Stimulated activated CD4-positive, alpha-beta T cell treated with anti-CD3 and anti-CD28 coated beads, Interleukin-15, amount 100 ng/mL, for 48 hours (primary cell): ENCODE data around the gene TFAP2B.

ENCODE experiments used
- DNase-seq, 2 donors: peaks; one replicate each; pipeline ENCODE4 v3.0.0-alpha.2; 2020; ENCODE audit warnings: low read depth in 2 of 2

Gene TFAP2B

DNA sequence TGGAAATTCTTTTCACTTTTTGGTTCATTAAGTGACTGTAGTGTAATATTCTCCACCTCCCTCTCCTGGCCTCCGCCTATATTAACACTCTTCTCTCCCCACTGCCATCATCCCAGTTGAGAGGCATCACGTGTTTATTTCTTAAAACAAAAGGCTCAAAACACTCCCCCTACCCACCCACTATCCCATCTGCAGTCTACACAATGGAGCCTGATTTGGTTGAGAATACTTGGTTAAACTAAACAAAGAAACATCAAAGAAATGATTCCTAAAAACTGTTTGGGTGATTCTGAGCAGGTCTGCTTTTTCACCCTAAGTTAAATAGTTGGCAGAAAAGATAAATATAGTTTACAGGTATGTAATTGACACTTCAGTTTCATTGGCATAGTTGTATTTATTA is 5.9 kb downstream of the TFAP2B start:
- DNase-seq, result no peak

DNA sequence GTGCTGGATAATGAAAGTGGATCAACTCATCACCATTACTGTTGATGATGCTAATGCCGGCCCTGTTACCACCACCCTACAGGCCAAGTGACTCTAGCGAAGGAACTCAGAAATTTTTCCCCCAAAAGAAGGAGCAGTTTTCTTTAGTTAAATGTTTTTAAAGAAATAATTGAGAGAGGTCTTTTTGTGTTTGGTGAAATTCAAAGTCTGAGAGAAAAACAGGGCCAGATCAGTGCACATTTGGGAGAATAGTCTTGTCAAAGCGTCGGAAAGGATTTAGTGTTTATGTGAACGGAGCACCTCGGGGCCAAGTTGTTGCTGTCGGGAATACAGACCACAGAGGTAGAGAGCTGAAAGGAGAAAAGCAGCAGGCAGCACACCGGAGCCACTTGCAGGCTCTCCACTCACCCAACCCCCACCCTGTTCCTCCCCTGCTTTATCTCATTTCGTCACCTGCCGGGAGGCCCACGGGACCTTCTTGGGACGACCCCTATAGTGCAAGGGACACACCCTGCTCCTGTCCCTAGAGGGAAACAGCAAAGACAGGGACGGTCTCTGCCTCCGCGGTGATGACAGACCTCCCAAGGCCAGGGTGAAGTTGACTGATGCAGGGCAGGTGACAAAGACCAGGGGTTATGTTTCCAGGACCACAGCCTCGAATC is 6.8 kb downstream of the TFAP2B start:
- DNase-seq, result no peak

DNA sequence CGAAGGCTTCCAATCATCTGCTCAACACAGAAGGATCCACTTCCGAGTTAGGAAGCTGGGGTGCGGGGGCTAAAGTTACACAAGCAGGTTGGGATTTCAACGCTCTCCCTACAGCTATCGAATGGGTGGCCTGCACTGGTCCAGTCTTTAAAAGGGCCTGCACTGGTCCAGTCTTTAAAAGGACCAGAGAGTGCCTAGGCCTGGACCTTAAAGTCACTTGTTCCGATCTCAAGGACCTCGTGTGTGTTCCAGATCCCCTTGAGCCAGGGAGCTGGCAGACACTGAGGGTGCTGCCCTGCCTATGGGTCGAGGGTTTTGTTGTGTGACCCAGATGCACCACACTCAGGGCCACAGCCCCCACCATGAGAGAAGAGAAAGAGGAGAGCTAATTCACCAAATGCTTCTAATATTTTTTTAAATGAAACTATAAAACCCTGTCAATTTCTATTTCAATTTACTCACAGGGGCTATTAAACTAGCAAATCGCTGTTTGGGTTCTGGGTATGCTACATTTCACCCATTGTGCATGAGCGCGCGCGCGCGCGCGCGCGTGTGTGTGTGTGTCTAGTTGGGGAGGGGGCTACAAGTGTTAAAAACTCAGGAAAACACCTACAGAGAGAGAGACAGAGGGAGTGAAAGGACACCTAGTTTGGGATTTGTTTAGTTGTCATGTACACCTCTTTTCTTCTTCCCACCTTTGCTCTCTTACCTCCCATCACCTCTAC is 7.5 kb downstream of the TFAP2B start:
- DNase-seq, result no peak

DNA sequence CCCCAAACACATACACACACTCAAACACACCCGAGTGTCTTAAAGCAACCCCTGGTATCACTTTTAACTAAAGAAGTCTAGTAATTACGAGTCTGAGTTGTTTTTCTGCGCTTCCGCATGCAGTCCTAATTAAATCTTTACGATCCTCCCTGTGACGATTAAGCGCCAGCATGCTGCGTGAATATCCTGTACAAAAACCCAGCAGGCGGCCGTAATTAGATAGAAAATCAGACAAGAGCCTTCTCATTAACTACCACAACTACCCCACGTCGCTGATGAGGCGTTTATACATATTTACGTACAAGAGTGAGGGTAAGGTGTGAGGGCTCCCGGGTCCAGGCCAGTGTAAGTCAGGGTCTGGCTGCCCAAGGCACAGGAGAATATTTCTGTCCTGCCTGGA is 8.1 kb downstream of the TFAP2B start:
- no peak for DNase-seq

DNA sequence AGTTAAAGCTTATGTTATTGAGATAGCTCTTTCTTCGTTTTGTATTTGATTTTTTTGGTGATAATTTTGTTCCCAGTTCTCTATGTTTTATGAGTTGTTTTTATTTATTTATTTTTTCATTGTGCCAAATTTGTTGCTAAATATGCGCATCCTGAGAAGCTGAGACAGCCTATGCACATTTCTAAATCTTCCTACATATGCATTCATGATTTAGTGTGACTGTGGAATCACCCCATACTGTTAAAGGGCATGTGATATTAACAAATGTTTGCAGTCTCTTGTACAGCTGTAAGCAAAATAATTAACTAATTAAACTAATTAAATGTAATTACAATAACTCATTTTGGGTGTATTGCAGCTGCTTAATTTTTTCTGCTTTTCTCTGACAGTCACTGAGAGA is 10.4 kb downstream of the TFAP2B start:
- no peak for DNase-seq

DNA sequence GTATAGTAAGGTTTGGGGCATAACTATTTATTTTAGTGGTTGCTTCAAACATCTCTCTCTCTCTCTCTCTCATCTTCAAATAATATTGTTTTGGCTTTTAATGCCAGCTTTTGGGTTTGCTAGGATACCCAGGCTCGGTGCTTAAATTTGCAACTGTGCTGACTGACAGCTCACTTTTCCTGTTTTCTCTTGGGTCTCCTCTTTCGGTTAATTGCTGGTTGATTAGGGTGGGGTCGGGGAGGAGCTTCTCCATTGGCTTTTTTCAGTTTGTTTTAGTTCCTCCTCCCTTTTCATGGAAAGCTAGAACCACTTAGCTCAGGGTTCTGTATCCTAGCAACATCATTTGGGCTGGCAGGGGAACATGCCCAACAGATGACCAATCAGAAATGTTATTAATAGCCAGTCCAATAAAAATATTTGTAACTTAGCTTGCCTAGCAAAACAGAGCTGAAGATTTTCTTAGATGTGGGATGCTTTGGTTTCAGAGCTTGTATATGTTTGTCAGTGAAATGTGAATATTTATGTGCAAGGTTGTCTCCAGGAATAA is 11.3 kb downstream of the TFAP2B start:
- no peak for DNase-seq

DNA sequence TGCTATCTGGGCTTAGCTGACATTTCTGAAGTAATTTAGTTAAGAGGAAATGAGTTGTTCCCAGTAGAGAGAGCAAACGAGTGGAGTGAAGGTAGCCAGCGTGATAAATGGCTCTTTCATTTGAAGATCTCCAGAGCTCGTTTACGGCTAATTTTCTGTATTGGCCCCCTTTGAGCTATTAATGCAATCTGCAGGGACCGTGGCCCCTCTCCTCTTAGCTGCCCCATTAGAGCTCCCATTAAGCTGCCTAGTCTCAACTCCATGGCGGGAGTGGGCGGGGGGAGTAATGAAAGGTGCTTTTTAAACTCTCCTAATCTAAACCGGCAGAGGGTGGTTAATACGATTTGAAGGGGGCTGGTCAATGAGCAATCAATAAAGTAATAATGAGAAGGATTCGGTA is 12.5 kb downstream of the TFAP2B start:
- DNase-seq, result no peak

DNA sequence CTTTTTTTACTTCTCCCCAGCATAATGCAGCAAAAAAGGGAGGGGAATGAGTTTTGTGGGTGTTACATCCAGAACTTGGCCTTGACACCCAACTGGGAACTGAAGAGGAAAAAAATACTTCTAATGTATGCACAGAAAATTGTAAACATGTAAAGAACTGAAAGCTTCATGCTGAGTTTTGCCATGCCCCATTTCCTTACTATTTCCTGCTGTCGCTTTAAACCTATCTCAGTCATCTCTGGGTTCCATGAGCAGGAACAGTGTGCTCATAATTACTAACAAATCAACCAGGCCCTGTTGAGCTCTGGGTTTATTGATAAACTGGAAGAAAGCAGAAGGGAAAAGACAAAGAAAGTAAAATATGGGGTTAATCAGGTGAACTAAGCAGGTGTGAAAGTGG is 14.2 kb downstream of the TFAP2B start:
- no peak for DNase-seq

DNA sequence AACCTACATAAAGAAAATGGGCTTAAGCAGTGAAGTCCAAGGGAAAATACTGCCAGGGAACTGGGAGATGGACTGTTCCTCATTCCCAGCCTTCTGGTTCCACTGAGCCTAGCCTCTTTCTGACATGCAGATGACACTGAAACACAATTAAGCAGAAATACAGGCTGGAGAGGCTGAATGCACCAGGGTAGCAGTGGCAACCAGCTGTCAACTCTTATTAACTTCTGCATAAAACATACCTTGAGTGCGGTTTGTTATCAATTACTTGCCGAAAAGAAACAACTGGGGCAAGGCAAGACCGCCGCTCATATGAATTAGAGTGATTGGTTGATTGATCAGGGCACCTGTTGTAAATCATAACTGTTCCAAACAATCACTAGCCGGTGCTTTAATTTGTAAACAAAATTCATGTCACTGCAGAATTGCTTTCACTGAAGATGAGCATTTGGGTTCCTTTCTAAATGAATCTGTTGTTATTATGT is 16.3 kb downstream of the TFAP2B start:
- DNase-seq, result no peak

DNA sequence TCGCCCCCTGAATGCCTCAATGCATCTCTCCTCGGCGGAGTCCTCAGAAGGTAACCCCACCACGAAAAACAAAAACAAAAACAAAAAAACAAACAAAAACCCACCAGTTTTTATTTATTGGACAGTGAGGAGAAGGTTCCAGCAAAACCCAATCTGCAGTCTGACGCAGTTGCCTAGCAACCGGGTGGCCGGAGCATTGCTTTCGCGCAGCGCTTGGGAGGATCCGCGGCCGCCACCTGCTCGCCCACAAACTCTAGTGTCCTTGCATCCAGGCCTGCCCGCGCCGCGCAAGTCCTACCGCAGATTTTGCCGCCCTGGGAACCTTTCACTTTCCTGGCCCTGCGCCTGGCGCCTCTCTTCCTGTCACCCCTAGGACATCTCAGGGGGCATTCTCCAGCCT is 17.6 kb downstream of the TFAP2B start:
- DNase-seq, result no peak

DNA sequence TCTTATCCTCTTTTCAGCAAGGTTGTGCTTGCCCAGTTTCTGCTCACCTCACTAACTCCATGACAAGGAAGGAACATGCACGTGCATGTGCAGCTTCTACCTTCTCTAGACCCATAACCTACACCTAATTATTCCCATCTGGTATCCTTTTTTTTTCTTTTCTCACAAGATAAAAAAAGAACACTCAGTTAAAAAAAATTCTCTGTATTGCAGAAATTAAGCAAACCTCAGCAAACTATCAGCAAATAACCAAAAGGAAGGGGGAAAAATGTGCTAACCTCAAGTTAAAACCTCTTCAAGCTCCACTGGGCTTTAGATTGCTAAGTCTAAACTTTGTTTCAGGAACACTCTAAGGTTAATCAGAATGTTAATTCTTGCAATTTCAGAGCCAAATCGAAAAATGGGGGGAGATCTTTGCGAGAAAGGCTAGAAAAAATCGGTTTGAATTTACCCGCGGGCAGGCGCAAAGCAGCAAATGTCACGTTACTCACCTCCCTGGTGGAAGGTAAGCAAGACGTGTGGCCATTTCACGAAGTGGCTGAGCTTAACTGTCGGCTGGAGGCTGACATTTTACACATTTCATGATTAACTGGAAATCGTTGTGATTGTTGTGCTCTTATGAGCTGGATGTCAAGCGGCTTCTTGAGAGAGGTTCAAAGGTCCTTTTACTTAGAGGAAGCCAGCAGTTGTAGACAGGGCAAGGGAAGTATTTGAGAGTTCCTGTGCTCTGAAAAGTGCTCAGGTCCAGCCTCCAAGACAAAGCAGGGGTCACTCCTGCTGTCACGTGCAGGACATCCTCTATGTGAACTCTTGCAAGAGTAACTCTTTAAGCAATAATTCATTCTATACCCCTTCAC is 19.1 kb downstream of the TFAP2B start:
- DNase-seq, result no peak

DNA sequence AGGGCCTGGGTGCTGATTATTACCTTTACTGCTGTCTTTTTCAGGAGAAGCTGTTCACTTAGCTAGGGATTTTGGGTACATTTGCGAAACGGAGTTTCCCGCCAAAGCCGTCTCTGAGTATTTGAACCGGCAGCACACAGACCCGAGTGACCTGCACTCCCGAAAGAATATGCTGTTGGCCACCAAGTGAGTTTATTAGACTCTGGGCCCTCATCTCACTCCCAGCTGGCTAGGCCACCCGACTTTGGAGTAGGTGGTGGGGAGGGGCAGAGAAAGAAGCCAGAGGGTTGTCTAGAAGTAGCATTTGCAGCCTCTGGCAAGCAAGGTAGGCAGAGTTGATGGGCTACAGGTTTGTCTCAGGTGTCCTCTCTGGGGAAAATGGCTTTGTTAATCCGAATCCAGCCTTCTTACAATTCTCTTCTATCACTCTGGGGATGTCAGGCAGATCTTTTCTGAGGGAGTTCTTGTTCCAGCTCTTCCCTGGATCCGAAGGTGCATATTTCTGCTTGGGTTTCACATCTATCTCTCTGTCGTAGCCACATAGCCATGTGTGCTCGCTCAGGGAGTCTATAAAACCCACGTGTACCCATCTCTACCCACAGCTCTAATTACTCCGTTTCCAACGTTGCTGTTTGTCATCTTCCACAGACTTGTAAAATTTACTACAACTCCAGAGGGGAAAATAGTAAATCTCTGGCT is 21.6 kb downstream of the TFAP2B start:
- no peak for DNase-seq

DNA sequence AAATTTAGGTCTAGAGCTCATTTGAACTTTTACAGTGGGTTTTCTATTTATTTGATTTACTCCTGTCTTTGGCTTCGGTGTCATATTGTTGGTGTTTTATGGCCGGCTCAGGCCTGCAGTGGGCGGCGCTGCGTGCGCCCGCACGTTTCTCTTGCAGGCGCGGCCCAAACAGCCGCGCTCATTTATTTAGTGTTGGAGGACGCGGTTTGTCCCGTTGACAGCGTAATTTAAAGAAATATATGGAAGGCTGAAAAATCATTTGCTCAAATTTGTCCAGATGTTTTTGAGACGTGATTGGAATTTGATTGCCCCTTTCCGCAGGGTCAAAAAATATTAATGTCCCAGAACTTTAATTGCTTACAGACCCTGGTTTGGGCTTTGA is 22.1 kb downstream of the TFAP2B start:
- DNase-seq, result no peak

DNA sequence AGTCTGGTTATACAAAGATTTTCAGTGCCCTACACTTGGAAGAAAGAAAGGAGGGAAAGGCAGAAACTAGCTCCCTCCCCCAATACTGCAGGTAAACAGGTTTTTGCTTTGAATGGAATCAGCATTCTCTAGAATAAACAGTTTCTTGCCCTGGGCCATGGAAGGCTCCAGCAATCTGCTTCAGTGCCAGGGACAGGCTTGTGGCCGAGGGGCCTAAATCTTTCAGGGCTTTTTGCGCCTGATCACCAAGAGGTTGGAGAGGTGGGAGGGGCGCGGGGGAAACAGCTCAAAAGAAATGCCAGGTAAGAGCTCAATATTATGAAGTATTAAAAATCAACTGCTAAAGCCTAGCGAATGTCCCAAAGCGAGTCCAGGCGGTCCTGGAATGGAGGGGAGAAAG is 23.8 kb downstream of the TFAP2B start:
- DNase-seq, result no peak

DNA sequence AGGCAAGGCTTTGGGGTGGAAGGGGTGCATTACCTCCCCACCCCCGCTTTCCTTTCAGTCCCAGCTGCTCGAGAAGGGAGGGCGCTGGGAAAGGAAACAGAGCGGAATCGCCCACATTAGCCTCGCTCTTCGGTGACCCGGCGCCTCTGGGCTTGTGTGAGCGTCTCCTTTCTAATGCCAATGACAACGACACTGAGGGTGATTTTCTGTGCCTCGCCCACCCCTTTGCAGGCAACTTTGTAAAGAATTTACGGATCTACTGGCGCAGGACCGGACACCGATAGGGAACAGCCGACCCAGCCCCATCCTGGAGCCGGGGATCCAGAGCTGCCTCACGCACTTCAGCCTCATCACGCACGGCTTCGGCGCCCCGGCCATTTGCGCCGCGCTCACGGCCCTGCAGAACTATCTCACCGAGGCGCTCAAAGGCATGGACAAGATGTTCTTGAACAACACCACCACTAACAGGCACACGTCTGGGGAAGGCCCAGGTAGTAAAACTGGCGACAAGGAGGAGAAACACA is 24.3 kb downstream of the TFAP2B start:
- DNase-seq, result no peak

DNA sequence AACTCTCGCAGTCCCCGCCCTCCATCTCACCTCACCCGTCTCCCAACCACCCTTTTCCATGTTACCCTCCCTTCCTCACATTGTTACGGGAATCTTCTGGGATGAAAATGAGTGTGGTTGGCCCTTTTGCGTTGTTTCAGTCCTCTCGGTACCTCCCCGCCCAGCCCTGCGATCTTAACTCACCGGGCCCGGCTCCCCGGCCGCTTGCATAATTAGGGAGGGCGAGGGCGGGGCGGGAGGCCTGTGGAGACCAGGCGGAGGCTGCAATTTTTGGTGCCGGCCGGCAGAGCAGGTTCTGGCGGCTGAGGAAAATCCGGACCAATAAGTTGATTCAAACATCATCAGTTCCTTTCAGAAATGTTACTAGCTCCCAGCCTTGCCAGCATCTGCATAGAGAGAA is 25.2 kb downstream of the TFAP2B start:
- no peak for DNase-seq

DNA sequence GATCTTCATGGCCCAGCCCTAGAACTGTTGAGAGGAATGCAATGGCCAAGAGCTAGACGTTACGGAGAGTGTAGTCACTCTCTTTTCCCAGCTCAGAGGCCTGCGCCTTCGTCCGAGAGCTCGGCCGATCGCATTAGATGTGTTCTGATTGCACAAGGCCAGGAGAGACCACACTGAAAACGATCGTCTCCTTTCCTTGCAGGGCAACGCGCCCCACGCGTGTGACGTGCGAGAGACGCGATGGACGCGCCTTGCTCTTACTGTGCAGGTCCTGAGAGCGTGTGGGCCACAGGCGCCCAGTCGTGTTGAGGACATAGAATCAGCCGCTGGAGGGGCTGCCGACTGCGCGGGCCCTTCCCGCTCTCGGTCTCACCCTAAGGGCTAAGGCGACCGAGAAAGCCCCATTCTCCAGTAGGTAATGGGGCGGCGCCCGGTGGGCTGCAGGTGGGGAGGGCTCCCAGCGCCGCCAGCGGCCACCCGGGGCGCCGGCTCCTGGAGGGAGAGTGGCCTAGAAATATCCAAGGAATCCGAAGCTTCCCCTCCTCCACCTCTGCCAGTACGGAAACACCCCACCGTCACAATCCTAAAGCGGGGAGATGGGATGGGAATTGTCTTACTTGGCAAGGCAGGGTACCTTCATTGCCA is 26.9 kb downstream of the TFAP2B start:
- DNase-seq, result no peak

DNA sequence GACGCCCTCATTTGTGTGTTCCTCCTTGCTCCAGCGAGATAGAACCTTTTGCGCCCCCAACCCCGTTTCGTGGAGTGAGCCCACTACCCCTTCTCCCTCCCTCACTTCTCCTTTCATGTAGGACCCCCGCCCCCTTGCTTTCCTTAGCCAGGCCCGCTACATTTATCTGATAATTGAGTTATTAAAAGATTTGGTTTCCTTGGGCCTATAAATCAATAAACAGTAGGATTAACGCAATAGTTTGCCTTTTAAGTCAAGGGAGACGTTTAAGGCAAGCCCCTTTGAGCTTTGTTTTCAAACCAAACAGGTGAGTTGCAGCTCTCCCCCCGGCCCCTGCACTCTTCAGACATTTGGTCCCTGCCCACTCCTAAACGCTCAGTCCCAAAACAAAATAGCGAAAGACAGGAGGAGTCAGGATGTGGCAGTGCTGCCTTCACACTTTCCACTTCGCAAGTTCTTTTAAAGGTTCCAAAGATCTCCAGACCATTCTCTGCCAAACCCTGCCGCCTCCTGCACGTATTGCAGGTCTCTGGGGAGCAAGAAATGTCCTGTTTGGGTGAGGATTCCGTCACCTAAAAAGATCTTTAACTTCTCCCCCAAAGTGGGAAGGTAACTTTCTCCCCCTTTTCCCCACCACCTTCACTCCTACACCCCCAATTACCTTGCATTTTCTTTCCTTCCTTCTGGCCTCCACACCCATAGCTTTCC is 27.6 kb downstream of the TFAP2B start:
- DNase-seq, result no peak

DNA sequence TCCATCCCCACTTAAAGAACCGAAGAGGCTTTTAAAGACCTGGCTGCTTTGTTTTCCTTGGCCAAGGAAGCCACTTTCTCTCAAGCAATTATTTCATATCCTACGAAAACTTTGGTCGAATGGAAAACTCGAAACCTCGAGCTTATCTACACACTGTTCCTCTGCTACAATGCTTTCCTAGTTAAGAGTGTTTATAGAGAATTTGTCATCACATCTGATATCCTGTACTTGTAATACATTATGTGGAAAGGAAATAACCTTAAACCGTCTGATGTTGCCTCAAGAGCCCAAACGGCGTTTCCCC is 28.1 kb downstream of the TFAP2B start:
- DNase-seq, result no peak

DNA sequence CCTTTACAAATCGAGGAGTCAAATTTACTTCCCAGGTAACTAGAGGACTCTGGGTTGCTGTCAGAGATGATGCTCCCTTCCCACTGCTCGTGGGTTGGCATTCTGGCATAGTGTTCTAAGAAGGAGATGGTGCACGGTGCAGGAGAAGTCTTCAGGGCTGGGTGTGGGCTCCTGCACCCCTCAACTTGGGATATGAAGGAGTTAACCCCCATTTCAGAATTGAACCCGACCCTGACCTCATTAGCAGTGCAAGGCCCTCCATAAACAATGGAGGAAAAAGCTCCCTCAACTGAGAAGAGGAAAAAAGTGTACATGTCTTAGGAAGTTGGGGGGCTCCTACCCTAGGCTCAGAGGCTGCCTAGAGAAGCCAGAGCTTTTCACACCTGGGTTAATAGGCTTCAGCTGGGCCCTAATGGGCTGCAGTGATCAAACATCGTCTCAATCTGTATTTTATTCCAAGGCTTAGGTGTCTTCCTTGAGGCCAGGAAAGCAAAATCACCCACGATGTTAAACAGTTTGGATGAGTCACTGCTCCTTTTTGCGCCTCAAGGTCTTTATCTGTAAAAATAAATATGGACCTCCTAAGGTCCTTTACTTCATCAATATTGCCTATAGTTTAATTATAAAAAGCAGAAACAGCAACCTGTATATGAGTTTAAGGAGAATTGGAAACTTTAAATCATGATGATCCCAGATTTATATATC is 29.4 kb downstream of the TFAP2B start:
- no peak for DNase-seq
